Pancreas (tissue), 10 donors: Measurements from ENCODE around the gene PTPRCAP. TPM values are rescaled to one million over a fixed set of nuclear protein-coding genes. Genes with fewer than 3 reads are reported as not detected.

Experiments used
- ATAC-seq, 4 donors: fragments of 200-7000 bp; cut with Tn5 transposase; one replicate each; pipeline versions ENCODE4 v1.8.0 to v1.9.1; 2020; ENCODE audit warnings: mild to moderate bottlenecking in 4 of 4, moderate library complexity in 4 of 4
- DNase-seq, 6 donors: peaks; one replicate each; pipeline ENCODE4 v3.0.0-alpha.2; 2020
- FAIRE-seq: peaks from 2 replicates; lab custom pipeline; 2012; peaks lifted over from hg19 to GRCh38; lab: Jason Lieb, UNC
- H3K27ac ChIP-seq, 4 donors: fragments of 200-600 bp; sonication (generic); 1 replicate in 3 of 4; 2 replicates in 1 of 4; pipeline versions ENCODE4 v1.5.0 to v1.8.0; 2020
- H3K27me3 ChIP-seq, 4 donors: fragments of 200-600 bp; one replicate each; pipeline ENCODE4 v1.8.0; 2021
- H3K36me3 ChIP-seq, 3 donors: fragments of 200-600 bp; sonication (generic) in 1 of 3; one replicate each; pipeline versions ENCODE4 v1.5.0 to v1.8.0; 2020 to 2021
- H3K4me1 ChIP-seq, 3 donors: fragments of 200-600 bp; one replicate each; pipeline ENCODE4 v1.8.0; 2021
- H3K4me3 ChIP-seq, 4 donors: fragments of 200-600 bp; sonication (generic) in 2 of 4; one replicate each; pipeline versions ENCODE4 v1.5.0 to v1.8.0; 2020 to 2021
- H3K9me3 ChIP-seq, 4 donors: fragments of 200-600 bp; one replicate each; pipeline ENCODE4 v1.8.0; 2021
- WGBS, 2 donors: extraction: QIAGEN DNeasy Blood & Tissue Kit; methylation state at CpG; one replicate each; pipeline ENCODE4 v1.1.7; 2013; 5-methylcytosine and 5-hydroxymethylcytosine counted together
- intact Hi-C, 3 donors: fragments of 100-400 bp; cut with DNase I; formaldehyde crosslinking; loops; one replicate each; pipeline versions ENCODE4 v1.11.1 to v1.14.2; 2022
- polyA plus RNA-seq, 2 donors: library from polyadenylated mRNA; stranded (reverse); fragments of 200-250 nt; gene quantifications; one replicate each; pipeline ENCODE4 v1.2.3, GENCODE V29; 2013
- total RNA-seq, 6 donors: library from RNA; stranded (reverse); fragmentation: NEBNext Ultra II Directional in 4 of 6; extraction: Animal tissue kit (Norgen Biotek cat#: 25700) in 4 of 6; gene quantifications; one replicate each; pipeline versions ENCODE4 v1.2.1 to v1.2.4, GENCODE V29; 2021 to 2023
- TF ChIP-seq, protein P1 (sequence below), 4 donors: fragments of 200-600 bp; sonication (generic) in 3 of 4; IDR thresholded peaks; one replicate each; pipeline versions ENCODE4 v1.5.0 to v1.8.0; 2021; ENCODE audit warnings: antibody characterized with exemption in 4 of 4
- donor health status: healthy with polysubstance abuse.
- donor health status: DM: no; HTN: no; CAD: no; lungs with moderate emphysema.
- donor health status: DM: no; HTN: no; CAD: no.
- donor health status: control.
- donor health status: control.
- donor health status: Bipolar disorder and iron deficiency.
- donor health status: DM: yes; HTN: yes; CAD: no.
- donor health status: DM: no; HTN: no; CAD: no.
- donor health status: DM: no; HTN: no; CAD: no.
- donor health status: DM: yes; HTN: yes; CAD: no.

Gene PTPRCAP
- total and polyA plus RNA-seq, 8 donors, result 0.63 to 13.1 (median 2.2) TPM

DNA sequence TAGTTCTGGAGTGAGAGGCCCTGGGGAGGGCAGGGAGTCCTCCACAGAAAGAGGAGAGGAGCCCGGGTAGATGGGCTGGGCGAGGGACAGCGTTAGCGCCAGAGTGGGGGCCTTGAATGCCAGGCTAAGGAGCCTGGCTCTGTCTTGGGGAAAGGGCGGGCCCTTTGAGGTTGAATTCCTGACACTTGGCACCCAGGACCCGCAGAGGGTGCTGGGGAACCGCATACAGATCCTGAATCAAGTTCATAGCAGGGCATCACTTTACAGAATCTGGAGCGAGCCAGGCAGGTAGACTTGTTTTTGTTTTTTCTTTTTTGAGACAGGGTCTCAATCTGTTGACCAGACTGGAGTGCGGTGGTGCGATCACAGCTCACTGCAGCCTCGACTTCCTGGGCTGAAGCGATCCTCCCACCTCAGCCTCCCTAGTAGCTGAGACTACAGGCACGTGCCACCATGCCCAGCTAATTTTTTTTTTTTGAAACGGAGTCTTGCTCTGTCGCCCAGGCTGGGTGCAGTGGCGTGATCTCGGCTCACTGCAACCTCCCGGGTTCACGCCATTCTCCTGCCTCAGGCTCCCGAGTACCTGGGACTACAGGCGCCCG is 16.0 kb downstream of the PTPRCAP start:
- Histone ChIP-seq H3K4me1 (peaks cover 0 to 13% (median 11%) of the 10 kb centered on the region in 3 donors), H3K27ac (peak overlapping the region in 3 of 4 donors; percentile 40 to 95 (median 91)), H3K36me3 (no peaks in the 10 kb centered on the region), H3K4me3 (peak overlapping the region in 2 of 4 donors; percentile 66 to 70), H3K9me3 (no peaks in the 10 kb centered on the region), H3K27me3 (no peaks in the 10 kb centered on the region)
- DNase-seq (peak in 1 of 6 donors; percentile 48), ATAC-seq (peak; percentile 9 to 21 (median 13)), FAIRE-seq (no peak)
- intact Hi-C loops, result no loop called here
- WGBS, 2 donors, result 68 to 69% methylated on average over 22 of the region's 22 CpGs
- TF ChIP-seq, protein P1, sequence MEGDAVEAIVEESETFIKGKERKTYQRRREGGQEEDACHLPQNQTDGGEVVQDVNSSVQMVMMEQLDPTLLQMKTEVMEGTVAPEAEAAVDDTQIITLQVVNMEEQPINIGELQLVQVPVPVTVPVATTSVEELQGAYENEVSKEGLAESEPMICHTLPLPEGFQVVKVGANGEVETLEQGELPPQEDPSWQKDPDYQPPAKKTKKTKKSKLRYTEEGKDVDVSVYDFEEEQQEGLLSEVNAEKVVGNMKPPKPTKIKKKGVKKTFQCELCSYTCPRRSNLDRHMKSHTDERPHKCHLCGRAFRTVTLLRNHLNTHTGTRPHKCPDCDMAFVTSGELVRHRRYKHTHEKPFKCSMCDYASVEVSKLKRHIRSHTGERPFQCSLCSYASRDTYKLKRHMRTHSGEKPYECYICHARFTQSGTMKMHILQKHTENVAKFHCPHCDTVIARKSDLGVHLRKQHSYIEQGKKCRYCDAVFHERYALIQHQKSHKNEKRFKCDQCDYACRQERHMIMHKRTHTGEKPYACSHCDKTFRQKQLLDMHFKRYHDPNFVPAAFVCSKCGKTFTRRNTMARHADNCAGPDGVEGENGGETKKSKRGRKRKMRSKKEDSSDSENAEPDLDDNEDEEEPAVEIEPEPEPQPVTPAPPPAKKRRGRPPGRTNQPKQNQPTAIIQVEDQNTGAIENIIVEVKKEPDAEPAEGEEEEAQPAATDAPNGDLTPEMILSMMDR (IDR thresholded peaks at IDR 0.05), result no peak

DNA sequence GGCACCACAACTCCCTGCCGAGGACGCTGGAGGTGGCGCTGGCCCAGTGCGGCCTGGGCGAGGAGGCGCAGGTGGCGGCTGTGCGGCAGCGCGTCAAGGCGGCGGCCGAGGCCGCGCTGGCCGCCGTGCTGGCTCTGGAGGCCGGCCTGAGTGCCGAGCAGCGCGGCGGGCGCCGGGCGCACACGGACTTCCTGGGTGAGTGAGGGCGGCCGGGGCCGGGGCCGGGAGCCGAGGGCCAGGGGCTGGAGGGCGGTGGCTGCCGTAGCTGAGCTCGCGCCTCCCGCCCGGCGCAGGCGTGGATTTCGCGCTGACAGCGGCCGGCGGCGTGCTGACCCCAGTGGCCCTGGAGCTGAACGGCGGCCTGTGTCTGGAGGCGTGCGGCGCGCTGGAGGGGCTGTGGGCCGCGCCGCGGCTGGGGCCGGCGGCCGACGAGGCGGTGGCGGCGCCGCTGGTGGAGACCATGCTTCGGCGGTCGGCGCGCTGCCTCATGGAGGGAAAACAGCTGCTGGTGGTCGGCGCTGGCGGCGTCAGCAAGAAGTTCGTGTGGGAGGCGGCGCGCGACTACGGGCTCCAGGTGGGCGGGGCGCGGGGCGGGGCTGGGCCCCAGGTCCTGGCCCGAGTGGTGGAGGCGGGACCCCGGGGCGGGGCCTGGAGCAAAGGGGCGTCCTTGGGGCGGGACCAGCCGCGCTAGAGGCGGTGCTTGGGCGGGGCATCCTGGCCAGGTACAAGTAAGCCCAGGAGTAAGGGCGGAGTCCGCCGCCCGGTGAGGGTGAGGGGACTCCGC is 16.6 kb downstream of the PTPRCAP start:
- DNase-seq (peak; percentile 95 to 100 (median 100)), ATAC-seq (peak; percentile 91 to 97 (median 94)), FAIRE-seq (no peak)
- intact Hi-C loops, result no loop called here
- Histone ChIP-seq H3K4me1 (peaks cover 0 to 13% (median 11%) of the 10 kb centered on the region in 3 donors), H3K9me3 (no peaks in the 10 kb centered on the region), H3K4me3 (peak overlapping the region; percentile 44 to 88 (median 68)), H3K36me3 (no peaks in the 10 kb centered on the region), H3K27me3 (no peaks in the 10 kb centered on the region), H3K27ac (peak overlapping the region; percentile 88 to 95 (median 93))
- TF ChIP-seq, protein P1 (IDR thresholded peaks at IDR 0.05), result no peak
- 1% methylated on average over 64 to 97 of the region's 97 CpGs for WGBS, 2 donors

DNA sequence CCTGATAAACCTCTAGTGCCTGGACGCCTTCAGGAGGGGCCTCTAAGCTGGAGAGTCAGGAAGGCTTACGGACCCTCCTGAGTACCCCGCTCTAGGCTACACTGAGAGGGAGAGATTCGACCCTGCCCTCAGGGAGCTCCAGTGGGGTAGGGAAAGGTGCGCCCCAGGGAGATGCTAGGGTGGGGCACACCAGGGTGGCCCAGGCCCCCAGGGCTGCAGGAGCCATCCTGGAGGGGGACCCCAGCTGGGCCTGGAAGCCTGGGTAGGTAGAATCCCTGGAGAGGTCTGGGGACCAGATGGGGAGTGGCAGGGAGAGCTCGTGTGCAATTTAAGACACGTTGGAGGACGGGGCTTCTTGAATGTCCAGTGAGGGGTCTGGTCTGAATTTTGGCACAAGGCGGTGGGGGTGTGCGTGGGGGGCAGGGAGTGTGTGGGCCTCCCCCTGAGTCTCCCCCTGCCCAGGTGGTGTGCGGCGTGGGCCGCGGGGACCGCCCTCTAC is 17.3 kb downstream of the PTPRCAP start:
- TF ChIP-seq, protein P1 (IDR thresholded peaks at IDR 0.05), result no peak
- Histone ChIP-seq H3K4me3 (peak overlapping the region; percentile 44 to 88 (median 68)), H3K27me3 (no peaks in the 10 kb centered on the region), H3K4me1 (peaks cover 0 to 13% (median 11%) of the 10 kb centered on the region in 3 donors), H3K27ac (peak overlapping the region; percentile 88 to 95 (median 93)), H3K36me3 (no peaks in the 10 kb centered on the region), H3K9me3 (no peaks in the 10 kb centered on the region)
- FAIRE-seq (no peak), ATAC-seq (no peak), DNase-seq (peak in 1 of 6 donors; percentile 69)
- intact Hi-C loops, result no loop called here
- 24 to 33% methylated on average over 13 to 15 of the region's 15 CpGs for WGBS, 2 donors

DNA sequence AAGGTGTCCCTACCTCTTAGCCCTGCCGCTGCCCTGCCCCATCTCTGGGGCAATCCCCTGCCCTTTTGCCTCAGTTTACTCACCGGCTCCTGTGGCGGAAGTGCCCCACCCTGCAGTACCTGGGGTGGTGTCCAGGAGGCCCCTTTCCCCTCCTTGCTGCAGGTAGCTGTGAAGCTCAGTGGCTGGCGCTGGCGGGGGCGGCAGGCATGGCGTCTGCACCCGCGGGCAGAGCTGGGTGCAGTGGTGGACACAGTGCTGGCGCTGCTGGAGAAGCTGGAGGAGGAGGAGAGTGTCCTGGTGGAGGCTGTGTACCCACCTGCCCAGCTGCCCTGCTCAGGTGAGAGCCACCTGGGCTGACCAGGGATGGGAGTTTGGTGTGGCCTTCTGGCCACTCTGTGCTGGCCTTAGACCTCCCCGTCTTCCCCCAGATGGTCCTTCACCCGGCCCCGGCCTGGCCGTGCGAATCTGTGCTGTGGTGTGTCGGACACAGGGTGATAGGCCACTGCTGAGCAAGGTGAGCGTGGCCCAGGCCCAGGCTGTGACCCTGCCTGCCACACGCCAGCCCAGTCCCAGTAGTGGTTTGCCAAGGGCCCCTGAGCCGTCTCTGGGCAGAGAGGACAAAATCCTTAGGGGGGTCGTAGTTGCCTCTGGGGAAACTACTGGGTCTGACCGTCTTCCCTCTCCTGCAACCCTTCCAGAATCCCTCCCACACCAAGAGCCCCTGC is 18.0 kb downstream of the PTPRCAP start:
- Histone ChIP-seq H3K4me1 (peaks cover 0 to 14% (median 13%) of the 10 kb centered on the region in 3 donors), H3K27me3 (no peaks in the 10 kb centered on the region), H3K27ac (peak overlapping the region in 1 of 4 donors; percentile 95), H3K9me3 (no peaks in the 10 kb centered on the region), H3K36me3 (no peaks in the 10 kb centered on the region), H3K4me3 (peak overlapping the region in 1 of 4 donors; percentile 66)
- FAIRE-seq, result no peak
- WGBS, 2 donors, result 82 to 87% methylated on average over 21 of the region's 21 CpGs
- peak in 2 of 6 donors; percentile 47 to 85 for DNase-seq
- intact Hi-C loops, result loop anchor here in 1 of 3 donors (10.0 kb wide), 1 partner anchor 85 kb away; the partner anchor contains the start of genes CDK2AP2 and PITPNM1
- ATAC-seq, result no peak
- TF ChIP-seq, protein P1 (IDR thresholded peaks at IDR 0.05), result no peak
